HEK293 (cell line): ENCODE results near the gene DLX4.

Experiments used
- CTCF ChIA-PET: fragments of 350-600 bp; formaldehyde crosslinking; extraction: SDS; loops from one replicate; lab custom pipeline; 2021; ENCODE audit warnings: antibody characterized with exemption; lab: Yijun Ruan, JAX
- POLR2A ChIA-PET: fragments of 300-600 bp; formaldehyde crosslinking; extraction: SDS; loops from one replicate; lab custom pipeline; 2020; ENCODE audit warnings: antibody characterized with exemption, inconsistent platforms; lab: Yijun Ruan, JAX
- H3K27ac ChIP-seq: fragments of 200-500 bp; sonication (Bioruptor generic); 2 replicates; pipeline ENCODE4 v1.5.1; 2014; ENCODE audit warnings: low read depth, low read length, control low read depth, inconsistent platforms; ENCODE audit errors: extremely low read depth
- H3K36me3 ChIP-seq, 2 experiments: fragments of 200-500 bp in 1 of 2; sonication (Bioruptor generic) in 1 of 2; 1 replicate in 1 of 2; 2 replicates in 1 of 2; pipeline ENCODE4 v1.5.1; 2014 to 2017; ENCODE audit warnings: inconsistent platforms in 2 of 2, low read length in 2 of 2; ENCODE audit not compliant: control insufficient read depth in 2 of 2, insufficient read depth in 1 of 2
- H3K4me1 ChIP-seq: fragments of 200-500 bp; sonication (Bioruptor generic); 2 replicates; pipeline ENCODE4 v1.5.1; 2014; ENCODE audit warnings: mild to moderate bottlenecking, low read length, inconsistent platforms; ENCODE audit not compliant: control insufficient read depth, insufficient read depth
- H3K4me3 ChIP-seq: 2 replicates; pipeline ENCODE4 v1.5.1; 2011; ENCODE audit warnings: low read depth, mild to moderate bottlenecking, control low read depth, low read length, moderate library complexity
- H3K9me3 ChIP-seq: fragments of 200-500 bp; sonication (Bioruptor generic); 2 replicates; pipeline ENCODE4 v1.5.1; 2014; ENCODE audit warnings: low read depth, low read length, inconsistent platforms; ENCODE audit not compliant: control insufficient read depth, insufficient read depth
- KLF10 ChIP-seq: fragments of 450-650 bp; IDR thresholded peaks from 2 replicates; pipeline ENCODE4 v1.5.1; 2018; ENCODE audit warnings: missing biosample characterization, mild to moderate bottlenecking, missing genetic modification characterization
- KLF16 ChIP-seq: fragments of 450-650 bp; formaldehyde crosslinking; IDR thresholded peaks from 2 replicates; pipeline ENCODE4 v1.5.1; 2017; ENCODE audit warnings: missing biosample characterization, missing genetic modification characterization
- OSR2 ChIP-seq: fragments of 450-650 bp; formaldehyde crosslinking; IDR thresholded peaks from 2 replicates; pipeline ENCODE4 v1.5.1; 2016; ENCODE audit warnings: missing biosample characterization, missing genetic modification characterization
- PRDM10 ChIP-seq: fragments of 450-650 bp; formaldehyde crosslinking; IDR thresholded peaks from 2 replicates; pipeline ENCODE4 v1.5.1; 2016; ENCODE audit warnings: missing biosample characterization, missing genetic modification characterization
- REST ChIP-seq: fragments of 450-650 bp; formaldehyde crosslinking; IDR thresholded peaks from 2 replicates; pipeline ENCODE4 v1.5.1; 2016; ENCODE audit warnings: missing biosample characterization, missing genetic modification characterization
- TSHZ1 ChIP-seq: fragments of 450-650 bp; formaldehyde crosslinking; IDR thresholded peaks from 2 replicates; pipeline ENCODE4 v1.5.1; 2016; ENCODE audit warnings: missing biosample characterization, missing genetic modification characterization, borderline replicate concordance
- ZBTB1 ChIP-seq: fragments of 450-650 bp; formaldehyde crosslinking; IDR thresholded peaks from 2 replicates; pipeline ENCODE4 v1.5.1; 2016; ENCODE audit warnings: missing biosample characterization, missing genetic modification characterization
- ZEB2 ChIP-seq: fragments of 450-650 bp; formaldehyde crosslinking; IDR thresholded peaks from 2 replicates; pipeline ENCODE4 v1.5.1; 2016; ENCODE audit warnings: missing biosample characterization, missing genetic modification characterization
- ZNF157 ChIP-seq: fragments of 450-650 bp; formaldehyde crosslinking; IDR thresholded peaks from 2 replicates; pipeline ENCODE4 v1.5.1; 2016; ENCODE audit warnings: missing biosample characterization, missing genetic modification characterization
- ZNF174 ChIP-seq: fragments of 450-650 bp; formaldehyde crosslinking; IDR thresholded peaks from 2 replicates; pipeline ENCODE4 v1.5.0; 2017; ENCODE audit warnings: missing biosample characterization, mild to moderate bottlenecking, missing genetic modification characterization
- ZNF48 ChIP-seq: fragments of 450-650 bp; formaldehyde crosslinking; IDR thresholded peaks from 2 replicates; pipeline ENCODE4 v1.5.1; 2016; ENCODE audit warnings: missing biosample characterization, missing genetic modification characterization
- ZNF529 ChIP-seq: fragments of 450-650 bp; formaldehyde crosslinking; IDR thresholded peaks from 2 replicates; pipeline ENCODE4 v1.5.1; 2017; ENCODE audit warnings: missing genetic modification characterization, missing biosample characterization; ENCODE audit not compliant: insufficient replicate concordance
- ZNF629 ChIP-seq: fragments of 450-650 bp; formaldehyde crosslinking; IDR thresholded peaks from 2 replicates; pipeline ENCODE4 v1.5.1; 2017; ENCODE audit warnings: missing biosample characterization, missing genetic modification characterization
- ZNF677 ChIP-seq: fragments of 450-650 bp; IDR thresholded peaks from 2 replicates; pipeline ENCODE4 v1.5.0; 2018; ENCODE audit warnings: missing biosample characterization, mild to moderate bottlenecking, missing genetic modification characterization, moderate library complexity

Gene DLX4

GRCh38 chr17:49998836-49999511 is 30.0 kb downstream of the DLX4 start:
- no peak overlapping the region for H3K27ac ChIP-seq
- no peaks in the 10 kb centered on the region for H3K36me3 ChIP-seq
- TF ChIP-seq KLF10 (tag by site-specific recombination): no peak
- no peak for TF ChIP-seq ZNF629 (tag by site-specific recombination)
- TF ChIP-seq ZNF48 (tag by site-specific recombination): no peak
- TF ChIP-seq REST (tag by site-specific recombination): no peak
- TF ChIP-seq OSR2 (tag by site-specific recombination): no peak
- TF ChIP-seq ZNF174 (tag by site-specific recombination): no peak
- no peak for TF ChIP-seq TSHZ1 (tag by site-specific recombination)
- no peak for TF ChIP-seq ZEB2
- TF ChIP-seq ZBTB1 (tag by site-specific recombination): no peak
- no peak for TF ChIP-seq ZNF157 (tag by site-specific recombination)
- H3K9me3 ChIP-seq: no peaks in the 10 kb centered on the region
- CTCF ChIA-PET: interaction anchor here (0.5 to 9.8 kb wide), 73 partner anchors 8 to 1207 kb away, joined by 3 to 526 read pairs (median 7); partner anchors contain the start of genes ITGA3, PDK2, SLC35B1 and TAC4
- peaks cover 4% of the 10 kb centered on the region for H3K4me1 ChIP-seq
- POLR2A ChIA-PET: interaction anchor here (0.9 to 2.7 kb wide), 3 partner anchors 47 to 298 kb away, joined by 3 to 11 read pairs (median 3); partner anchors contain the start of gene SLC35B1
- no peak overlapping the region for H3K4me3 ChIP-seq

- CTCF ChIA-PET: interaction anchor here (0.6 to 2.9 kb wide), 5 partner anchors 9 to 436 kb away, joined by 3 to 17 read pairs (median 3); partner anchors contain the start of gene DLX3
- Histone ChIP-seq H3K36me3 (no peaks in the 10 kb centered on the region), H3K27ac (no peak overlapping the region), H3K4me3 (no peak overlapping the region), H3K9me3 (no peaks in the 10 kb centered on the region), H3K4me1 (no peaks in the 10 kb centered on the region)
- TF ChIP-seq PRDM10 (peak; percentile 36; the same call in 1 of the 2 replicates), KLF16 (no peak), ZNF677 (tag by site-specific recombination) (no peak), ZNF529 (tag by site-specific recombination) (no peak)
- POLR2A ChIA-PET: no interaction called here
Observed at GRCh38 chr17:50003911-50004310, 34.9 kb downstream of the DLX4 start.
